NCI-H460 (cell line): ENCODE measurements around the gene CAP2. TPM values are rescaled to one million over a fixed set of nuclear protein-coding genes. Genes with fewer than 3 reads are reported as not detected.
"Not testable (repeated sequence)": the region's sequence is repeated elsewhere in the genome, so short reads cannot be mapped to it uniquely, and the experiment has no call there.

Source experiments
- DNase-seq: peaks from one replicate; pipeline ENCODE4 v3.0.0-alpha.2; 2016; ENCODE audit warnings: low read depth; ENCODE audit errors: extremely low read depth
- total RNA-seq: library from RNA; depleted of rRNA; stranded (reverse); fragments of >200 nt; shearing (Covaris generic); gene quantifications from 2 replicates; pipeline ENCODE4 v1.2.3, GENCODE V29; 2014

Gene CAP2
- total RNA-seq, 1 experiment from 2014 or later, result 7.6 TPM

GRCh38 chr6:17494919-17495318, 101.5 kb downstream of the CAP2 start:
- DNase-seq, result no peak

- DNase-seq, result no peak
Measured at GRCh38 chr6:17497535-17498095, 104.2 kb downstream of the CAP2 start.

GRCh38 chr6:17501442-17501841, 108.0 kb downstream of the CAP2 start:
- DNase-seq, result no peak

GRCh38 chr6:17501982-17502704, 108.7 kb downstream of the CAP2 start:
- no peak for DNase-seq

GRCh38 chr6:17503051-17503450, 109.7 kb downstream of the CAP2 start:
- no peak for DNase-seq

GRCh38 chr6:17504005-17504404, 110.6 kb downstream of the CAP2 start:
- no peak for DNase-seq

GRCh38 chr6:17505062-17505476, 111.7 kb downstream of the CAP2 start:
- DNase-seq, result peak; percentile 14

GRCh38 chr6:17505767-17506280, 112.4 kb downstream of the CAP2 start:
- DNase-seq, result no peak

- no peak for DNase-seq
Measured at GRCh38 chr6:17506531-17506930, 113.1 kb downstream of the CAP2 start.

- DNase-seq, result no peak
Measured at GRCh38 chr6:17506962-17507361, 113.6 kb downstream of the CAP2 start.

GRCh38 chr6:17511084-17511483, 117.7 kb downstream of the CAP2 start:
- DNase-seq, result no peak

- no peak for DNase-seq
Measured at GRCh38 chr6:17511580-17511979, 118.2 kb downstream of the CAP2 start.

- no peak for DNase-seq
Measured at GRCh38 chr6:17519120-17519519, 125.7 kb downstream of the CAP2 start.

GRCh38 chr6:17525637-17526036, 132.2 kb downstream of the CAP2 start:
- no peak for DNase-seq

GRCh38 chr6:17527076-17527475, 133.7 kb downstream of the CAP2 start:
- DNase-seq, result no peak

GRCh38 chr6:17530321-17530835, 137.0 kb downstream of the CAP2 start:
- DNase-seq, result no peak

- no peak for DNase-seq
Measured at GRCh38 chr6:17536586-17536985, 143.2 kb downstream of the CAP2 start.

- DNase-seq, result no peak
Measured at GRCh38 chr6:17542243-17542642, 148.8 kb downstream of the CAP2 start.

- not testable (repeated sequence) for DNase-seq
Measured at GRCh38 chr6:17545681-17546080, 152.3 kb downstream of the CAP2 start.

GRCh38 chr6:17551383-17551958, 158.1 kb downstream of the CAP2 start:
- DNase-seq, result no peak

GRCh38 chr6:17552861-17553260, 159.5 kb downstream of the CAP2 start:
- DNase-seq, result no peak

GRCh38 chr6:17556014-17556413, 162.6 kb downstream of the CAP2 start:
- DNase-seq, result no peak
